H1 (cell line): ENCODE results near the gene WDR53. TPM values are rescaled to one million over a fixed set of nuclear protein-coding genes. Genes with fewer than 3 reads are reported as not detected.

Experiments
- CTCF ChIA-PET: fragments of 300-600 bp; sonication (Branson Sonifier 250); formaldehyde crosslinking; loops from one replicate; lab custom pipeline; 2021; ENCODE audit not compliant: partially characterized antibody; lab: Charles Lee
- POLR2A ChIA-PET: fragments of 300-600 bp; sonication (Branson Sonifier 250); formaldehyde crosslinking; loops from one replicate; lab custom pipeline; 2021; ENCODE audit warnings: inconsistent platforms; ENCODE audit not compliant: partially characterized antibody; lab: Charles Lee
- DNase-seq, 2 experiments: peaks; one replicate each; pipeline versions ENCODE4 v3.0.0 to v3.0.0-alpha.2; 2010 to 2022; ENCODE audit warnings: low spot score in 2 of 2, low read depth in 1 of 2, mixed read lengths in 1 of 2
- FAIRE-seq: peaks from 2 replicates; lab custom pipeline; 2011; peaks lifted over from hg19 to GRCh38; lab: Jason Lieb, UNC
- H2AFZ ChIP-seq: 2 replicates; pipeline ENCODE4 v1.8.1; 2012; ENCODE audit warnings: low read length, inconsistent platforms
- H2AK5ac ChIP-seq: 2 replicates; pipeline ENCODE4 v1.6.1; 2013; ENCODE audit warnings: low read depth, low read length
- H2BK120ac ChIP-seq: replicated peaks from 2 replicates; pipeline ENCODE3; 2013; ENCODE audit warnings: low read depth, low read length, inconsistent platforms
- H2BK12ac ChIP-seq: 2 replicates; pipeline ENCODE4 v1.6.1; 2013; ENCODE audit warnings: low read depth, low read length
- H2BK15ac ChIP-seq: 2 replicates; pipeline ENCODE4 v1.6.1; 2013; ENCODE audit warnings: low read length
- H2BK20ac ChIP-seq: 2 replicates; pipeline ENCODE4 v1.6.1; 2013; ENCODE audit warnings: low read length
- H2BK5ac ChIP-seq: 2 replicates; pipeline ENCODE4 v1.6.1; 2013; ENCODE audit warnings: low read depth, low read length
- H3K14ac ChIP-seq: 2 replicates; pipeline ENCODE4 v1.6.1; 2013; ENCODE audit warnings: inconsistent platforms; ENCODE audit not compliant: insufficient read length
- H3K18ac ChIP-seq: 2 replicates; pipeline ENCODE4 v1.6.1; 2013; ENCODE audit warnings: low read length; ENCODE audit errors: extremely low read depth
- H3K23ac ChIP-seq: 2 replicates; pipeline ENCODE4 v1.6.1; 2013; ENCODE audit warnings: inconsistent platforms; ENCODE audit not compliant: insufficient read length
- H3K23me2 ChIP-seq: 2 replicates; pipeline ENCODE4 v1.6.1; 2013; ENCODE audit warnings: low read depth, low read length
- H3K27ac ChIP-seq: 2 replicates; pipeline ENCODE4 v1.6.1; 2011; ENCODE audit warnings: low read depth, low read length, inconsistent platforms
- H3K27me3 ChIP-seq, 4 experiments: replicated peaks in 1 of 4; 1 replicate in 1 of 4; 2 replicates in 3 of 4; pipeline versions ENCODE4 v1.6.1 to v1.8.1; 2011 to 2013; ENCODE audit warnings: low read length in 3 of 4, mild to moderate bottlenecking in 3 of 4, inconsistent platforms in 2 of 4, mixed read lengths in 2 of 4, moderate library complexity in 1 of 4; ENCODE audit not compliant: control insufficient read depth in 3 of 4, insufficient read depth in 3 of 4; ENCODE audit errors: extremely low read depth in 1 of 4
- H3K36me3 ChIP-seq, 4 experiments: 2 replicates each; pipeline versions ENCODE4 v1.6.1 to v1.8.1; 2011 to 2013; ENCODE audit warnings: mild to moderate bottlenecking in 4 of 4, low read length in 3 of 4, moderate library complexity in 2 of 4, control low read depth in 1 of 4, inconsistent platforms in 1 of 4; ENCODE audit not compliant: insufficient read depth in 4 of 4, control insufficient read depth in 2 of 4
- H3K4ac ChIP-seq: replicated peaks from 2 replicates; pipeline ENCODE3; 2013; ENCODE audit warnings: low read length, low read depth, mixed read lengths, inconsistent platforms; ENCODE audit not compliant: insufficient read length
- H3K4me1 ChIP-seq, 4 experiments: replicated peaks in 1 of 4; 1 replicate in 1 of 4; 2 replicates in 3 of 4; pipeline versions ENCODE4 v1.6.1 to v1.8.1; 2011 to 2013; ENCODE audit warnings: low read length in 3 of 4, inconsistent platforms in 2 of 4, mixed read lengths in 1 of 4; ENCODE audit not compliant: insufficient read depth in 4 of 4, control insufficient read depth in 3 of 4
- H3K4me2 ChIP-seq, 2 experiments: 2 replicates each; pipeline versions ENCODE4 v1.6.1 to v1.8.1; 2011 to 2013; ENCODE audit warnings: low read depth in 2 of 2, low read length in 2 of 2, control low read depth in 1 of 2, inconsistent platforms in 1 of 2, mild to moderate bottlenecking in 1 of 2; ENCODE audit not compliant: insufficient read depth in 1 of 2
- H3K4me3 ChIP-seq, 4 experiments: fragments of 200-600, 300-600 bp in 1 of 4; sonication (generic), shearing (Covaris generic), sonication (Bioruptor Twin) in 1 of 4; 2 replicates each; pipeline versions ENCODE4 v1.5.1 to v1.8.1; 2011 to 2016; ENCODE audit warnings: low read length in 4 of 4, low read depth in 3 of 4, control low read depth in 2 of 4, inconsistent platforms in 2 of 4, mild to moderate bottlenecking in 2 of 4, mixed read lengths in 1 of 4, moderate library complexity in 1 of 4; ENCODE audit not compliant: insufficient read depth in 2 of 4; ENCODE audit errors: extremely low read depth in 1 of 4
- H3K56ac ChIP-seq: replicated peaks from 2 replicates; pipeline ENCODE3; 2013; ENCODE audit warnings: low read depth, mild to moderate bottlenecking, mixed read lengths, low read length, inconsistent platforms; ENCODE audit not compliant: insufficient read length
- H3K79me1 ChIP-seq: 2 replicates; pipeline ENCODE4 v1.6.1; 2013; ENCODE audit warnings: low read depth, low read length, control low read depth
- H3K79me2 ChIP-seq, 2 experiments: 2 replicates each; pipeline versions ENCODE4 v1.6.1 to v1.8.1; 2012 to 2013; ENCODE audit warnings: low read length in 2 of 2, mild to moderate bottlenecking in 2 of 2, inconsistent platforms in 1 of 2; ENCODE audit not compliant: insufficient read depth in 2 of 2, control insufficient read depth in 1 of 2
- H3K9ac ChIP-seq, 4 experiments: replicated peaks in 1 of 4; 1 replicate in 1 of 4; 2 replicates in 3 of 4; pipeline versions ENCODE4 v1.6.1 to v1.8.1; 2011 to 2013; ENCODE audit warnings: low read depth in 3 of 4, low read length in 3 of 4, control low read depth in 2 of 4, mild to moderate bottlenecking in 2 of 4, moderate library complexity in 2 of 4, inconsistent platforms in 1 of 4; ENCODE audit errors: extremely low read depth in 1 of 4
- H3K9me3 ChIP-seq, 2 experiments: 2 replicates each; pipeline versions ENCODE4 v1.6.1 to v1.8.1; 2012 to 2013; ENCODE audit warnings: mild to moderate bottlenecking in 2 of 2, moderate library complexity in 2 of 2, control low read depth in 1 of 2, inconsistent platforms in 1 of 2, low read depth in 1 of 2, low read length in 1 of 2, mixed read lengths in 1 of 2; ENCODE audit not compliant: insufficient read depth in 2 of 2
- H4K20me1 ChIP-seq, 2 experiments: replicated peaks in 1 of 2; 2 replicates each; pipeline versions ENCODE3 to v1.8.1; 2011 to 2013; ENCODE audit warnings: inconsistent platforms in 2 of 2, low read length in 2 of 2, mild to moderate bottlenecking in 1 of 2; ENCODE audit not compliant: insufficient read depth in 2 of 2, control insufficient read depth in 1 of 2
- H4K5ac ChIP-seq: 2 replicates; pipeline ENCODE4 v1.6.1; 2013; ENCODE audit warnings: low read length, low read depth, mixed read lengths, inconsistent platforms; ENCODE audit not compliant: insufficient read length
- H4K8ac ChIP-seq: 2 replicates; pipeline ENCODE4 v1.8.0; 2013; ENCODE audit warnings: mild to moderate bottlenecking, moderate library complexity, low read length, inconsistent platforms; ENCODE audit not compliant: insufficient read depth; ENCODE audit errors: extremely low read depth
- H4K91ac ChIP-seq: replicated peaks from 2 replicates; pipeline ENCODE3; 2013; ENCODE audit warnings: low read length, mixed read lengths, inconsistent platforms; ENCODE audit not compliant: insufficient read length
- ASH2L ChIP-seq: fragments of 200-600, 300-600 bp; sonication (generic); IDR thresholded peaks from one replicate; pipeline ENCODE4 v1.7.1; 2017; ENCODE audit warnings: low read length
- CBX5 ChIP-seq: fragments of 300-800, 300-1000 bp; sonication (generic); IDR thresholded peaks from 2 replicates; pipeline ENCODE4 v1.7.1; 2016; ENCODE audit warnings: antibody characterized with exemption, low read length, low read depth
- CEBPB ChIP-seq: IDR thresholded peaks from 2 replicates; pipeline ENCODE4 v1.6.1; 2012; ENCODE audit warnings: low read depth, low read length
- CHD1 ChIP-seq: IDR thresholded peaks from 2 replicates; pipeline ENCODE4 v1.6.1; 2012; ENCODE audit warnings: low read depth, low read length, improper control_type of control experiment
- EP300 ChIP-seq, 2 experiments: IDR thresholded peaks; 1 replicate in 1 of 2; 2 replicates in 1 of 2; pipeline ENCODE4 v1.6.1; 2011 to 2012; ENCODE audit warnings: low read depth in 2 of 2, low read length in 2 of 2, mild to moderate bottlenecking in 2 of 2, borderline replicate concordance in 1 of 2, inconsistent platforms in 1 of 2, moderate library complexity in 1 of 2
- KDM4A ChIP-seq: IDR thresholded peaks from one replicate; pipeline ENCODE4 v1.7.1; 2012; ENCODE audit warnings: low read depth, mild to moderate bottlenecking, moderate library complexity, low read length, inconsistent platforms; ENCODE audit not compliant: severe bottlenecking
- MAX ChIP-seq: IDR thresholded peaks from 2 replicates; pipeline ENCODE4 v1.6.1; 2012; ENCODE audit warnings: inconsistent platforms
- TAF7 ChIP-seq: optimal IDR thresholded peaks from 2 replicates; pipeline ENCODE3; 2011; ENCODE audit warnings: low read depth, mild to moderate bottlenecking, inconsistent platforms, low read length, moderate library complexity, borderline replicate concordance
- USF2 ChIP-seq: IDR thresholded peaks from 2 replicates; pipeline ENCODE4 v1.6.1; 2011; ENCODE audit warnings: low read length, improper control_type of control experiment
- WGBS, 2 experiments: shearing (Covaris generic) in 1 of 2; methylation state at CpG; one replicate each; pipeline versions ENCODE4 v1.1.6 to v1.1.7; 2013 to 2015; ENCODE audit warnings: low lambda C conversion rate in 2 of 2, mixed read lengths in 2 of 2, inconsistent platforms in 1 of 2, low coverage in 1 of 2, missing lambda C conversion rate in 1 of 2; ENCODE audit not compliant: insufficient replicate concordance in 2 of 2, insufficient coverage in 1 of 2, insufficient read length in 1 of 2; ENCODE audit errors: extremely low coverage in 1 of 2, missing lambda C conversion rate in 1 of 2; 5-methylcytosine and 5-hydroxymethylcytosine counted together
- polyA plus RNA-seq, 7 experiments: library from polyadenylated mRNA; depleted of rRNA in 3 of 7; stranded (reverse) in 5 of 7; unstranded in 2 of 7; fragments of >200 nt in 5 of 7; fragments of 200-250 nt in 2 of 7; gene quantifications; 1 replicate in 5 of 7; 2 replicates in 1 of 7; 4 replicates in 1 of 7; pipeline versions ENCODE4 v1.2.1 to v1.2.3, GENCODE V29; 2011 to 2013; ENCODE audit warnings: missing spikeins in 2 of 7, mixed read lengths in 2 of 7
- total RNA-seq: library from RNA; stranded (reverse); fragmentation: NEBNext Ultra II Directional; extraction: Animal tissue kit (Norgen Biotek cat#: 25700); gene quantifications from 2 replicates; pipeline ENCODE4 v1.2.1, GENCODE V29; 2021

WDR53 gene
- total and polyA plus RNA-seq, 2 of the 8 experiments (the other 6 are each of a cell fraction or from before 2014, with no cell fraction given) = 7.4 to 18.8 TPM

- no peak for FAIRE-seq
- H4K8ac ChIP-seq = no peak overlapping the region
These were observed 8.5 kb downstream of the WDR53 start for GRCh38 chr3:196559826-196560225.

More at GRCh38 chr3:196559826-196560225, 8.5 kb downstream of the WDR53 start:
- no peak overlapping the region for H3K4me2 ChIP-seq
- H2BK12ac ChIP-seq = no peak overlapping the region
- H2AFZ ChIP-seq = no peak overlapping the region
- no peak for TF ChIP-seq MAX
- TF ChIP-seq CHD1 = no peak
- TF ChIP-seq ASH2L = no peak
- no peak for TF ChIP-seq KDM4A
- no peak for TF ChIP-seq TAF7
- no peak for TF ChIP-seq USF2
- TF ChIP-seq CBX5 = no peak
- TF ChIP-seq CEBPB = no peak
- TF ChIP-seq EP300 (IDR thresholded peaks at IDR 0.05; ENCODE audit: borderline replicate concordance in 1 of 2, low read depth in 2 of 2, low read length in 2 of 2) = no peak
- no peak overlapping the region for H3K56ac ChIP-seq
- H3K18ac ChIP-seq = no peak overlapping the region
- no peak overlapping the region for H4K5ac ChIP-seq
- H3K4ac ChIP-seq = no peak overlapping the region
- H3K23ac ChIP-seq = no peak overlapping the region
- no peak overlapping the region for H3K14ac ChIP-seq
- no peaks in the 10 kb centered on the region for H3K9me3 ChIP-seq
- H3K27ac ChIP-seq = no peak overlapping the region
- DNase-seq = no peak
- H2AK5ac ChIP-seq = no peak overlapping the region
- no peak overlapping the region for H2BK5ac ChIP-seq
- H3K79me2 ChIP-seq = no peaks in the 10 kb centered on the region
- no peak overlapping the region for H3K4me3 ChIP-seq
- whole genome bisulfite sequencing, 2 experiments = 85% methylated on average over 3 of the region's 3 CpGs; no CpG with 5 or more reads in 1 of the 2 experiments
- peaks cover 0 to 9% (median 1%) of the 10 kb centered on the region in 4 experiments; a peak in 3 of 8 replicates for H3K36me3 ChIP-seq
- no peaks in the 10 kb centered on the region for H3K23me2 ChIP-seq
- ChIA-PET CTCF (no interaction called here), POLR2A (interaction anchor here (6.3 kb wide), 1 partner anchor 9 kb away, joined by 27 read pairs; the partner anchor contains the start of genes FBXO45 and WDR53)
- H2BK20ac ChIP-seq = no peak overlapping the region
- H3K79me1 ChIP-seq = no peaks in the 10 kb centered on the region; the same call in 1 of the 2 replicates
- no peak overlapping the region for H4K91ac ChIP-seq
- H4K20me1 ChIP-seq = peaks cover 0 to 4% of the 10 kb centered on the region in 2 experiments
- no peaks in the 10 kb centered on the region for H3K27me3 ChIP-seq
- no peak overlapping the region for H2BK15ac ChIP-seq
- H3K4me1 ChIP-seq = no peaks in the 10 kb centered on the region
- no peak overlapping the region for H3K9ac ChIP-seq
- H2BK120ac ChIP-seq = no peak overlapping the region
